Heart left ventricle (tissue), 16 donors: ENCODE measurements around the gene SETD2. TPM values are rescaled to one million over a fixed set of nuclear protein-coding genes. Genes with fewer than 3 reads are reported as not detected.
"Not testable (repeated sequence)": the region's sequence is repeated elsewhere in the genome, so short reads cannot be mapped to it uniquely, and the experiment has no call there.

Source experiments
- ATAC-seq, 4 donors: fragments of 200-7000 bp; cut with Tn5 transposase; one replicate each; pipeline ENCODE4 v1.9.1; 2020 to 2022; ENCODE audit warnings: moderate library complexity in 4 of 4, mild to moderate bottlenecking in 3 of 4, moderate number of reproducible peaks in 1 of 4
- DNase-seq, 5 donors: peaks; one replicate each; pipeline ENCODE4 v3.0.0-alpha.2; 2020
- H3K27ac ChIP-seq, 12 donors: fragments of 200-600 bp; sonication (generic) in 4 of 12; one replicate each; pipeline versions ENCODE4 v1.5.0 to v1.8.0; 2016 to 2022; ENCODE audit warnings: mild to moderate bottlenecking in 2 of 12
- H3K27me3 ChIP-seq, 9 donors: fragments of 200-600 bp; sonication (generic) in 2 of 9; one replicate each; pipeline versions ENCODE4 v1.5.1 to v1.8.0; 2016 to 2022; ENCODE audit warnings: mild to moderate bottlenecking in 3 of 9
- H3K36me3 ChIP-seq, 9 donors: fragments of 200-600 bp; sonication (generic) in 2 of 9; one replicate each; pipeline versions ENCODE4 v1.5.0 to v1.8.0; 2018 to 2022; ENCODE audit warnings: mild to moderate bottlenecking in 2 of 9
- H3K4me1 ChIP-seq, 12 donors: fragments of 200-600 bp; sonication (generic) in 4 of 12; one replicate each; pipeline versions ENCODE4 v1.5.0 to v1.8.0; 2016 to 2022; ENCODE audit warnings: mild to moderate bottlenecking in 3 of 12
- H3K4me3 ChIP-seq, 12 donors: fragments of 200-600 bp; sonication (generic) in 4 of 12; one replicate each; pipeline versions ENCODE4 v1.5.0 to v1.8.0; 2017 to 2022; ENCODE audit warnings: mild to moderate bottlenecking in 9 of 12, moderate library complexity in 4 of 12
- H3K9me3 ChIP-seq, 12 donors: fragments of 200-600 bp; sonication (generic) in 4 of 12; one replicate each; pipeline versions ENCODE4 v1.5.0 to v1.8.0; 2016 to 2022; ENCODE audit warnings: mild to moderate bottlenecking in 1 of 12
- CTCF ChIP-seq, 12 donors: fragments of 200-600 bp; sonication (generic) in 4 of 12; IDR thresholded peaks; one replicate each; pipeline versions ENCODE4 v1.5.0 to v1.8.0; 2018 to 2022; ENCODE audit warnings: antibody characterized with exemption in 12 of 12, mild to moderate bottlenecking in 5 of 12
- POLR2A ChIP-seq, 2 donors: fragments of 450-650 bp; IDR thresholded peaks; one replicate each; pipeline ENCODE4 v1.6.1; 2017; ENCODE audit warnings: antibody characterized with exemption in 2 of 2, mild to moderate bottlenecking in 2 of 2, moderate library complexity in 2 of 2
- WGBS, 4 donors: extraction: QIAGEN DNeasy Blood & Tissue Kit in 2 of 4; methylation state at CpG; one replicate each; pipeline versions ENCODE4 v1.1.5 to v1.1.7; 2013 to 2018; 5-methylcytosine and 5-hydroxymethylcytosine counted together
- intact Hi-C, 10 donors: fragments of 100-400 bp; cut with DNase I; formaldehyde crosslinking; loops; one replicate each; pipeline versions ENCODE4 v1.11.1 to v1.14.2; 2022
- polyA plus RNA-seq, 2 donors: library from polyadenylated mRNA; stranded (reverse); fragments of 200-250 nt; gene quantifications; one replicate each; pipeline ENCODE4 v1.2.3, GENCODE V29; 2013
- total RNA-seq, 9 donors: library from RNA; depleted of rRNA in 2 of 9; stranded (reverse); fragments of >200 nt in 2 of 9; fragmentation: NEBNext Ultra II Directional in 3 of 9; extraction: Animal tissue kit (Norgen Biotek cat#: 25700) in 3 of 9; gene quantifications; one replicate each; pipeline versions ENCODE4 v1.1.0 to v1.2.4, GENCODE V29; 2016 to 2023
- donor health status: ischemic (EF 13 %, LVEDD 7.1; RV severe dilation, severe dysfunction).
- donor health status: healthy with polysubstance abuse.
- donor health status: DM: no; HTN: yes; CAD: no.
- donor health status: DM: no; HTN: no; CAD: no.
- donor health status: ischemic (EF 25% LVEDD 6.9; RV normal size, moderate dysfunction).
- donor health status: ischemic (EF 25% LVEDD 5.7; RV mildly dilated, moderate dysfunction).
- donor health status: healthy.
- donor health status: DM: yes; HTN: yes; CAD: no.
- donor health status: ischemic (EF 35%, LVEDD 5.7; RV mildly dilated, moderate dysfunction).
- donor health status: nonischemic (EF 11% LVEDD 7.7; RV severe dilation, severe dysfunction).
- donor health status: DM: yes; HTN: yes; CAD: no.
- donor health status: PGD.
- donor health status: ischemic (EF 29% LVEDD 5.4; RV normal size, mild dysfunction).
- donor health status: nonischemic (EF 23%, LVEDD 6.1; RV moderate dilation, normal function).

Gene SETD2
- total and polyA plus RNA-seq, 11 donors: 9.0 to 34.1 (median 29.9) TPM

DNA sequence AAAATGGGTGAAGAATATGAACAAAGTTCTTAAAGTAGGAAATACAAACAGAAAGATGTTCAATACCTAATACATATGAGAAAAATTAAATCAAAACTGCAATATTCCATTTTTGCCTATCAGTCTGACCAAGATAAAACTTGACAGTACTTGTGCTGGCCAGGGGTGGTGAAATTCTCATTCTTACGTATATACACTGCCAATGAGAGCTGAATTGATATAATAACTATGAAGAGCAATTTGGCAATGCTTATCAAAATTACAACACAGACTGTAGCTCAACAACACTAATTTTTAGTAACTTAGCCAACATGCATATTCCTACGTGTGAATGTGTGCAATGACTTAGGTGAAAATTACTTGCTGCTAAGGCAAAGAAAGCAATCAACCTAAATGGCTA, 90.2 kb downstream of the SETD2 start:
- WGBS, 4 donors: 66 to 86% (median 77%) methylated on average over 2 of the region's 2 CpGs
- Histone ChIP-seq H3K27ac (no peak overlapping the region), H3K9me3 (no peaks in the 10 kb centered on the region), H3K4me3 (no peak overlapping the region), H3K4me1 (peaks cover 0 to 20% (median 0%) of the 10 kb centered on the region in 12 donors), H3K27me3 (no peaks in the 10 kb centered on the region), H3K36me3 (peaks cover 0 to 92% (median 56%) of the 10 kb centered on the region in 9 donors)
- TF ChIP-seq POLR2A (IDR thresholded peaks at IDR 0.05) (no peak), CTCF (IDR thresholded peaks at IDR 0.05) (no peak)
- DNase-seq: no peak
- intact Hi-C loops: no loop called here
- no peak for ATAC-seq

- WGBS, 4 donors: 92 to 99% (median 95%) methylated on average over 3 of the region's 3 CpGs
- ATAC-seq (no peak), DNase-seq (no peak)
- TF ChIP-seq POLR2A (IDR thresholded peaks at IDR 0.05): no peak
- TF ChIP-seq CTCF (IDR thresholded peaks at IDR 0.05): no peak
- no peak overlapping the region for H3K27ac ChIP-seq
- H3K9me3 ChIP-seq: no peaks in the 10 kb centered on the region
- H3K36me3 ChIP-seq: peaks cover 0 to 77% (median 60%) of the 10 kb centered on the region in 9 donors
- no peaks in the 10 kb centered on the region for H3K27me3 ChIP-seq
- peaks cover 0 to 6% (median 0%) of the 10 kb centered on the region in 12 donors for H3K4me1 ChIP-seq
- intact Hi-C loops: no loop called here
- H3K4me3 ChIP-seq: no peak overlapping the region
Observed at GRCh38 chr3:47070770-47071169, 93.1 kb downstream of the SETD2 start.

DNA sequence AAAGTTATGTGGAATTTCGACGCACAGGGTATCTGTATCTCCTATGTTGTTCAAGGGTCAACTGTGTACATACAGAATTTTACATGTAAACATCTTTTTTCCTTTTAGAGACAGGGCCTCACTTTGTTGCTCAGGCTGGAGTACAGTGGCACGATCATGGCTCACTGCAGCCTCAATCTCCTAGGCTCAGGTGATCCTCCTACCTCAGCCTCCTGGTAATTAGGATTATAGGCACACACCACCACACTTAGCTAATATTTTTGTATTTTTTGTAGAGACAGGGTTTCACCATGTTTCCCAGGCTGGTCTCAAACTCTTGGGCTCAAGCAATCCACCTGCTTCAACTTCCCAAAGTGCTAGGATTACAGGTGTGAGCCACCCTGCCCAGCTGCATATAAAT, 97.7 kb downstream of the SETD2 start:
- H3K4me1 ChIP-seq, H3K27ac ChIP-seq, ATAC-seq, H3K9me3 ChIP-seq, DNase-seq, intact Hi-C loops, H3K27me3 ChIP-seq, H3K4me3 ChIP-seq: not testable (repeated sequence)
- WGBS, 4 donors: 95 to 96% (median 95%) methylated on average over 3 of the region's 3 CpGs
- H3K36me3 ChIP-seq: peaks cover 0 to 80% (median 66%) of the 10 kb centered on the region in 9 donors

- Histone ChIP-seq H3K4me1 (no peaks in the 10 kb centered on the region), H3K27me3 (no peaks in the 10 kb centered on the region), H3K36me3 (peaks cover 0 to 80% (median 71%) of the 10 kb centered on the region in 9 donors), H3K27ac (no peak overlapping the region), H3K4me3 (no peak overlapping the region), H3K9me3 (no peaks in the 10 kb centered on the region)
- TF ChIP-seq CTCF (IDR thresholded peaks at IDR 0.05): no peak
- intact Hi-C loops: no loop called here
- ATAC-seq: no peak
- DNase-seq: no peak
Observed at GRCh38 chr3:47065681-47066080, 98.2 kb downstream of the SETD2 start.

GRCh38 chr3:47065058-47065457, 98.9 kb downstream of the SETD2 start:
- Histone ChIP-seq H3K4me1 (no peaks in the 10 kb centered on the region), H3K4me3 (no peak overlapping the region), H3K27me3 (no peaks in the 10 kb centered on the region), H3K36me3 (peaks cover 0 to 82% (median 69%) of the 10 kb centered on the region in 9 donors), H3K27ac (no peak overlapping the region), H3K9me3 (no peaks in the 10 kb centered on the region)
- ATAC-seq (no peak), DNase-seq (no peak)
- intact Hi-C loops: no loop called here
- WGBS, 4 donors: 85 to 96% (median 88%) methylated on average over 1 of the region's 1 CpG
- no peak for TF ChIP-seq CTCF (IDR thresholded peaks at IDR 0.05)
- no peak for TF ChIP-seq POLR2A (IDR thresholded peaks at IDR 0.05)
